HEK293T (cell line): ENCODE data around the gene SH2B2.

Source experiments
- CTCF ChIA-PET: fragments of 350-600 bp; formaldehyde crosslinking; extraction: SDS; loops from one replicate; lab custom pipeline; 2021; ENCODE audit warnings: antibody characterized with exemption, inconsistent platforms; lab: Yijun Ruan, JAX
- POLR2A ChIA-PET: fragments of 350-600 bp; formaldehyde crosslinking; extraction: SDS; loops from one replicate; lab custom pipeline; 2020; ENCODE audit warnings: antibody characterized with exemption, inconsistent platforms; lab: Yijun Ruan, JAX
- DNase-seq: peaks from one replicate; pipeline ENCODE4 v3.0.0; 2012; ENCODE audit warnings: mixed read lengths; ENCODE audit errors: extremely low spot score
- ARNT ChIP-seq: fragments of 450-650 bp; IDR thresholded peaks from 2 replicates; pipeline ENCODE4 v1.6.1; 2017; ENCODE audit warnings: mild to moderate bottlenecking
- BHLHE40 ChIP-seq: fragments of 450-650 bp; IDR thresholded peaks from 2 replicates; pipeline ENCODE4 v1.6.1; 2016; ENCODE audit warnings: mild to moderate bottlenecking, moderate library complexity, borderline replicate concordance
- CTBP1 ChIP-seq: fragments of 450-650 bp; IDR thresholded peaks from 2 replicates; pipeline ENCODE4 v1.6.1; 2016; ENCODE audit warnings: borderline replicate concordance
- ELF4 ChIP-seq: fragments of 450-650 bp; IDR thresholded peaks from 2 replicates; pipeline ENCODE4 v1.6.1; 2017; ENCODE audit warnings: antibody characterized with exemption
- FOXA1 ChIP-seq: fragments of 450-650 bp; IDR thresholded peaks from 2 replicates; pipeline ENCODE4 v1.6.1; 2016; ENCODE audit warnings: mild to moderate bottlenecking
- FOXK2 ChIP-seq: fragments of 450-650 bp; IDR thresholded peaks from 2 replicates; pipeline ENCODE4 v1.6.1; 2016; ENCODE audit warnings: mild to moderate bottlenecking
- FOXM1 ChIP-seq: fragments of 450-650 bp; IDR thresholded peaks from 2 replicates; pipeline ENCODE4 v1.6.1; 2017; ENCODE audit warnings: mild to moderate bottlenecking, borderline replicate concordance
- HDGF ChIP-seq: fragments of 450-650 bp; IDR thresholded peaks from 2 replicates; pipeline ENCODE4 v1.6.1; 2017; ENCODE audit warnings: antibody characterized with exemption, borderline replicate concordance
- L3MBTL2 ChIP-seq: fragments of 450-650 bp; conservative IDR thresholded peaks from 2 replicates; pipeline ENCODE4 v1.6.1; 2016; ENCODE audit warnings: mild to moderate bottlenecking
- LEF1 ChIP-seq: fragments of 450-650 bp; IDR thresholded peaks from 2 replicates; pipeline ENCODE4 v1.6.1; 2017; ENCODE audit warnings: mild to moderate bottlenecking, borderline replicate concordance
- NFRKB ChIP-seq: fragments of 450-650 bp; IDR thresholded peaks from 2 replicates; pipeline ENCODE4 v1.6.1; 2016; ENCODE audit warnings: mild to moderate bottlenecking, moderate library complexity
- PKNOX1 ChIP-seq: fragments of 450-650 bp; IDR thresholded peaks from 2 replicates; pipeline ENCODE4 v1.6.1; 2016
- SP1 ChIP-seq: fragments of 450-650 bp; IDR thresholded peaks from 2 replicates; pipeline ENCODE4 v1.6.1; 2017
- SUZ12 ChIP-seq: fragments of 450-650 bp; IDR thresholded peaks from 2 replicates; pipeline ENCODE4 v1.6.1; 2016; ENCODE audit warnings: mild to moderate bottlenecking
- TARDBP ChIP-seq: fragments of 450-650 bp; IDR thresholded peaks from 2 replicates; pipeline ENCODE4 v1.6.1; 2016
- ZNF384 ChIP-seq: fragments of 450-650 bp; IDR thresholded peaks from 2 replicates; pipeline ENCODE4 v1.6.1; 2016

The SH2B2 gene

GRCh38 chr7:102280521-102280920, 6.1 kb upstream of the SH2B2 start:
- ChIA-PET CTCF (interaction anchor here (0.6 to 2.1 kb wide), 3 partner anchors 110 to 175 kb away, joined by 3 to 10 read pairs (median 3); no protein-coding TSS in a partner anchor), POLR2A (no interaction called here)

GRCh38 chr7:102281785-102282184, 4.9 kb upstream of the SH2B2 start:
- TF ChIP-seq ZNF384, result no peak
- TF ChIP-seq SUZ12, result no peak
- no peak for TF ChIP-seq TARDBP
- no peak for TF ChIP-seq CTBP1
- TF ChIP-seq ARNT, result no peak
- DNase-seq, result no peak
- CTCF ChIA-PET, result no interaction called here
- POLR2A ChIA-PET, result no interaction called here

More at GRCh38 chr7:102280521-102280920, 6.1 kb upstream of the SH2B2 start:
- DNase-seq, result no peak
- TF ChIP-seq FOXK2 (no peak), LEF1 (no peak), HDGF (no peak), ELF4 (no peak), FOXA1 (no peak), FOXM1 (no peak), PKNOX1 (no peak), ARNT (no peak)

GRCh38 chr7:102282465-102283362, 4.0 kb upstream of the SH2B2 start:
- CTCF ChIA-PET, result no interaction called here
- POLR2A ChIA-PET, result no interaction called here
- no peak for DNase-seq
- TF ChIP-seq L3MBTL2 (no peak), TARDBP (no peak), SP1 (no peak), ARNT (no peak), LEF1 (no peak), HDGF (no peak), NFRKB (no peak), FOXA1 (no peak), SUZ12 (no peak), BHLHE40 (no peak), FOXM1 (no peak), CTBP1 (no peak), ELF4 (no peak), ZNF384 (no peak), FOXK2 (no peak), PKNOX1 (no peak)

- POLR2A ChIA-PET, result interaction anchor here (0.7 kb wide), 1 partner anchor 113 kb away, joined by 3 read pairs; the partner anchor contains the start of gene PRKRIP1
- CTCF ChIA-PET, result no interaction called here
- TF ChIP-seq FOXA1, result no peak
- no peak for TF ChIP-seq NFRKB
- TF ChIP-seq LEF1, result no peak
- TF ChIP-seq ELF4, result no peak
- TF ChIP-seq SP1, result no peak
- TF ChIP-seq SUZ12, result no peak
- DNase-seq, result no peak
Measured at GRCh38 chr7:102283477-102284189, 3.0 kb upstream of the SH2B2 start.

GRCh38 chr7:102284399-102284798, 2.3 kb upstream of the SH2B2 start:
- POLR2A ChIA-PET, result interaction anchor here (0.7 kb wide), 1 partner anchor 112 kb away, joined by 3 read pairs; the partner anchor contains the start of gene PRKRIP1
- DNase-seq, result no peak
- TF ChIP-seq FOXA1 (no peak), FOXM1 (no peak), SUZ12 (no peak), L3MBTL2 (no peak), BHLHE40 (no peak), HDGF (no peak), CTBP1 (no peak), NFRKB (no peak), ZNF384 (no peak), LEF1 (no peak), ARNT (no peak), SP1 (no peak), FOXK2 (no peak), PKNOX1 (no peak), TARDBP (no peak), ELF4 (no peak)
- CTCF ChIA-PET, result no interaction called here
